ENCODE data around the gene BLTP2.

- no peak for TF ChIP-seq EZH2 (IDR thresholded peaks at IDR 0.05; ENCODE audit: borderline replicate concordance)
- no peak for TF ChIP-seq EZH2phosphoT487 (IDR thresholded peaks at IDR 0.05; ENCODE audit: low read depth, severe bottlenecking, unreplicated experiment)
Observed at GRCh38 chr17:28634206-28634865, 10.6 kb downstream of the BLTP2 start.
